ENCODE data around the gene PI3. TPM values are rescaled to one million over a fixed set of nuclear protein-coding genes. Genes with fewer than 3 reads are reported as not detected.

Gene PI3
- total RNA-seq, 2 donors from 2014 or later: not detected

DNA sequence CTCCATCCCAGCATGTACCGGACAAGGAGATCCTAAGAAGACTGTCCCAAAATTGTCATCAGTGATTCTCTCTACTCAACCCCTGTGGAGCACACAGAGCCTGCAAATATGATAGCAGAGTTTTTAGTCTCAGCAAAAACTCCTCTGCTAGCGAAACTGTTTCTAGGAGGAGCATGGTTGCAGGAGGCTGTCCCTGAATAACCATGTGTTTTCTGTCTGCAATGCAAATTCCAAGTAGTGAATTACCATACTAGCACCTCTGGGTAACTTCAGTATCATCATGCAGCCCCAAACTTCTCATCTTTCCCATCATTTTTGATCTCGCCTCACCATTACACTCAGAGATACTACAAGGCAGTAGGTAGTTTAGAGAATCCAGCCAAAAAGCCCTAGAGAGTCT, 25.6 kb upstream of the PI3 start:
- Histone ChIP-seq H3K4me1 (ENCODE audit: control insufficient read depth, insufficient read depth, low read length) (no peaks in the 10 kb centered on the region), H3K27me3 (ENCODE audit: control insufficient read depth, insufficient read depth, low read length, poor library complexity, severe bottlenecking) (peaks cover 34% of the 10 kb centered on the region), H3K9ac (ENCODE audit: extremely low read depth, low read length, poor library complexity, severe bottlenecking) (no peak overlapping the region), H3K27ac (ENCODE audit: low read depth, low read length) (no peak overlapping the region), H3K36me3 (ENCODE audit: control insufficient read depth, insufficient read depth, low read length) (no peaks in the 10 kb centered on the region), H3K9me3 (ENCODE audit: control insufficient read depth, low read length) (no peaks in the 10 kb centered on the region), H3K4me3 (ENCODE audit: low read length) (no peak overlapping the region)
- TF ChIP-seq, protein P1, sequence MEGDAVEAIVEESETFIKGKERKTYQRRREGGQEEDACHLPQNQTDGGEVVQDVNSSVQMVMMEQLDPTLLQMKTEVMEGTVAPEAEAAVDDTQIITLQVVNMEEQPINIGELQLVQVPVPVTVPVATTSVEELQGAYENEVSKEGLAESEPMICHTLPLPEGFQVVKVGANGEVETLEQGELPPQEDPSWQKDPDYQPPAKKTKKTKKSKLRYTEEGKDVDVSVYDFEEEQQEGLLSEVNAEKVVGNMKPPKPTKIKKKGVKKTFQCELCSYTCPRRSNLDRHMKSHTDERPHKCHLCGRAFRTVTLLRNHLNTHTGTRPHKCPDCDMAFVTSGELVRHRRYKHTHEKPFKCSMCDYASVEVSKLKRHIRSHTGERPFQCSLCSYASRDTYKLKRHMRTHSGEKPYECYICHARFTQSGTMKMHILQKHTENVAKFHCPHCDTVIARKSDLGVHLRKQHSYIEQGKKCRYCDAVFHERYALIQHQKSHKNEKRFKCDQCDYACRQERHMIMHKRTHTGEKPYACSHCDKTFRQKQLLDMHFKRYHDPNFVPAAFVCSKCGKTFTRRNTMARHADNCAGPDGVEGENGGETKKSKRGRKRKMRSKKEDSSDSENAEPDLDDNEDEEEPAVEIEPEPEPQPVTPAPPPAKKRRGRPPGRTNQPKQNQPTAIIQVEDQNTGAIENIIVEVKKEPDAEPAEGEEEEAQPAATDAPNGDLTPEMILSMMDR (conservative IDR thresholded peaks at IDR 0.05): no peak
- Mint-ChIP-seq H3K4me1 (no peaks in the 10 kb centered on the region), H3K27me3 (ENCODE audit: insufficient read depth) (peaks cover 54% of the 10 kb centered on the region), H3K4me3 (no peak overlapping the region), H3K27ac (no peak overlapping the region), H3K9me3 (no peaks in the 10 kb centered on the region), H3K36me3 (ENCODE audit: low read depth) (no peaks in the 10 kb centered on the region)
- 87 to 100% methylated on average over 1 to 3 of the region's 3 CpGs for WGBS, 2 experiments (ENCODE audit: insufficient coverage in 1 of 2, insufficient read length in 1 of 2)
- no peak for DNase-seq

DNA sequence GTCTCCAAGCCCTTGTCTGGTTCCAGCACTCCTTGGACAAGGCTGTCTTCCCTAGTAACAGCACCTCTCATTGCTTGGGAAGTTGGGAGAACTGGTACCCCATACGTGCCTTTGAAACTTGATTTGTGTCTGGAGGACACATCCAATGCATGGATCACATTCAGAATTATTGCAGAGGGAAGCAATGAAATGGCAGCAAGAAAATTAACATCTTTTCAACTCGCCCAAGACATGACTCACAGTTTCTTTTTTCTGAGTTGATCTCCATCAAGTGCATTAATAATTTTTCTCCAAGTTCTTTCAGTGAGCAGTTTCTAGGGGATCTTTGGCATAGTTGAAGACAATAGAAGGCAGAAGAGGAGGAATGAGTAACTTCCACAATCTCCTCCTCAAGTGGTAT, 22.3 kb upstream of the PI3 start:
- Histone ChIP-seq H3K27me3 (ENCODE audit: control insufficient read depth, insufficient read depth, low read length, poor library complexity, severe bottlenecking) (peaks cover 26% of the 10 kb centered on the region), H3K4me1 (ENCODE audit: control insufficient read depth, insufficient read depth, low read length) (no peaks in the 10 kb centered on the region), H3K27ac (ENCODE audit: low read depth, low read length) (no peak overlapping the region), H3K9ac (ENCODE audit: extremely low read depth, low read length, poor library complexity, severe bottlenecking) (no peak overlapping the region), H3K4me3 (ENCODE audit: low read length) (no peak overlapping the region), H3K36me3 (ENCODE audit: control insufficient read depth, insufficient read depth, low read length) (no peaks in the 10 kb centered on the region), H3K9me3 (ENCODE audit: control insufficient read depth, low read length) (peaks cover 7% of the 10 kb centered on the region)
- no peaks in the 10 kb centered on the region for H3K36me3 Mint-ChIP-seq (ENCODE audit: low read depth)
- no peak for DNase-seq
- no peak overlapping the region for H3K4me3 Mint-ChIP-seq
- no peak overlapping the region for H3K27ac Mint-ChIP-seq
- H3K27me3 Mint-ChIP-seq (ENCODE audit: insufficient read depth): peaks cover 28% of the 10 kb centered on the region
- 78 to 94% methylated on average over 2 of the region's 2 CpGs for WGBS, 2 experiments (ENCODE audit: insufficient coverage in 1 of 2, insufficient read length in 1 of 2)
- peaks cover 2% of the 10 kb centered on the region for H3K4me1 Mint-ChIP-seq
- TF ChIP-seq, protein P1 (conservative IDR thresholded peaks at IDR 0.05): no peak
- H3K9me3 Mint-ChIP-seq: peaks cover 21% of the 10 kb centered on the region

DNA sequence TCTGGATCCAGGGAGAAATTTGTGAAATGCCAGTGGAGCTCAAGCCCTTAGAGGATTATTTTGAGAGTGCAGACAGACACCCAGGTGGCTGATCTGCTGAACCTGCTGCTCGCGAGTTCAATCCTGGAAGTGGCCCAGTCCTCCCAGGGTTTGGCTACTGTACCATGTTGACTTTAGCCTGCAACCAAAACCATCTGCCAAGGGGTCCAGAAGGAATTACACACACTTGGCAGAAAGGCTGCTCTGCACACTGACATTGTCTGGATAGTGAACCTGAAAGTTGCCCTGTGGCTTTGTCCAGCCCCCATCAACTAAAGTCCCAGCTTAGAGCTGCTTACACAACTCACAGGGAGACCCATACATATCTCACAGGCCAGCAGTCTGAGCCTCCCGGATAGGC, 21.6 kb upstream of the PI3 start:
- Histone ChIP-seq H3K9me3 (ENCODE audit: control insufficient read depth, low read length) (peaks cover 7% of the 10 kb centered on the region), H3K4me3 (ENCODE audit: low read length) (no peak overlapping the region), H3K27me3 (ENCODE audit: control insufficient read depth, insufficient read depth, low read length, poor library complexity, severe bottlenecking) (peaks cover 26% of the 10 kb centered on the region), H3K36me3 (ENCODE audit: control insufficient read depth, insufficient read depth, low read length) (no peaks in the 10 kb centered on the region), H3K27ac (ENCODE audit: low read depth, low read length) (no peak overlapping the region), H3K9ac (ENCODE audit: extremely low read depth, low read length, poor library complexity, severe bottlenecking) (no peak overlapping the region), H3K4me1 (ENCODE audit: control insufficient read depth, insufficient read depth, low read length) (no peaks in the 10 kb centered on the region)
- no peak for DNase-seq
- Mint-ChIP-seq H3K36me3 (ENCODE audit: low read depth) (no peaks in the 10 kb centered on the region), H3K4me1 (peaks cover 3% of the 10 kb centered on the region), H3K4me3 (no peak overlapping the region), H3K27ac (no peak overlapping the region), H3K9me3 (peaks cover 21% of the 10 kb centered on the region), H3K27me3 (ENCODE audit: insufficient read depth) (peaks cover 26% of the 10 kb centered on the region)
- 90 to 100% methylated on average over 2 to 3 of the region's 3 CpGs for WGBS, 2 experiments (ENCODE audit: insufficient coverage in 1 of 2, insufficient read length in 1 of 2)
- TF ChIP-seq, protein P1 (conservative IDR thresholded peaks at IDR 0.05): no peak
